Transverse colon (tissue), 4 donors: ENCODE measurements around the gene CDYL.

Experiments
- EP300 ChIP-seq: sonication (generic); formaldehyde crosslinking; IDR thresholded peaks from one replicate; pipeline ENCODE4 v1.6.1; 2017; ENCODE audit warnings: antibody characterized with exemption, low read depth
- POLR2AphosphoS5 ChIP-seq, 3 donors: sonication (generic); formaldehyde crosslinking; IDR thresholded peaks; one replicate each; pipeline ENCODE4 v1.6.1; 2016; ENCODE audit warnings: antibody characterized with exemption in 3 of 3
- TF ChIP-seq, protein P1 (sequence below), 5 experiments: fragments of 200-600 bp in 3 of 5; fragments of 450-650 bp in 2 of 5; sonication (generic) in 3 of 5; IDR thresholded peaks; 1 replicate in 2 of 5; 2 replicates in 3 of 5; pipeline ENCODE4 v1.5.1; 2016 to 2017; ENCODE audit warnings: antibody characterized with exemption in 5 of 5, inconsistent platforms in 3 of 5, mild to moderate bottlenecking in 2 of 5, moderate library complexity in 1 of 5

DNA sequence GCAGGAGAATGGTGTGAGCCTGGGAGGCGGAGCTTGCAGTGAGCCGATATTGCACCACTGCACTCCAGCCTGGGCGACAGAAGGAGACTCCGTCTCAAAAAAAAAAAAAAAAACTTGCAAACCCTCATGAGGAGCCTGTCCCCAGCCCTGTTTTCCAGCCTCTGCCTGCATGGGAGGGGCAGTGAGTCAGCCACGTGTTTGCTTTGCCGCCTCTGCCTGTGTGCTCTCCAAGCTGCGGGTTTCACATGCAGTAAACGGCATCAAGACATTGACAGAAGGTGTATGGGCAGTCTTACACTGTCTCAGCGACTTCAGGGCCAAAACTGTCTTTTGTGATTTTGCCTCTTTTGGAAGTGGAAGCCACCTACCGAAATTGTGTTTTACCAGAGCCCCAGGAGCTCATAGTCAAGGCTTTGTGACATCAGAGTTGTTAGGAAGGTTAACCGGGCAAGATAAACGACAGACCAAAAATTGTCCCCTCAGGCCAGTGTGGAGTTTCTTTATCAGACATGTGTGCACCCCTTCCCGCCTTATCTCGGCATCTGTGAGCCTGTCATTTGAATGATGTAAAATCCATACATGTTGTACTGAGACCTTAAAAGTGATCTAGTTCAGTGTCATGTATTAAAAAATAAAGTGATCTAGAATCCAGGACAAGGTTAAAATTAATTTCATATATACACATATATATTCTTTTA lies 174.8 kb downstream of the CDYL start:
- TF ChIP-seq, protein P1, sequence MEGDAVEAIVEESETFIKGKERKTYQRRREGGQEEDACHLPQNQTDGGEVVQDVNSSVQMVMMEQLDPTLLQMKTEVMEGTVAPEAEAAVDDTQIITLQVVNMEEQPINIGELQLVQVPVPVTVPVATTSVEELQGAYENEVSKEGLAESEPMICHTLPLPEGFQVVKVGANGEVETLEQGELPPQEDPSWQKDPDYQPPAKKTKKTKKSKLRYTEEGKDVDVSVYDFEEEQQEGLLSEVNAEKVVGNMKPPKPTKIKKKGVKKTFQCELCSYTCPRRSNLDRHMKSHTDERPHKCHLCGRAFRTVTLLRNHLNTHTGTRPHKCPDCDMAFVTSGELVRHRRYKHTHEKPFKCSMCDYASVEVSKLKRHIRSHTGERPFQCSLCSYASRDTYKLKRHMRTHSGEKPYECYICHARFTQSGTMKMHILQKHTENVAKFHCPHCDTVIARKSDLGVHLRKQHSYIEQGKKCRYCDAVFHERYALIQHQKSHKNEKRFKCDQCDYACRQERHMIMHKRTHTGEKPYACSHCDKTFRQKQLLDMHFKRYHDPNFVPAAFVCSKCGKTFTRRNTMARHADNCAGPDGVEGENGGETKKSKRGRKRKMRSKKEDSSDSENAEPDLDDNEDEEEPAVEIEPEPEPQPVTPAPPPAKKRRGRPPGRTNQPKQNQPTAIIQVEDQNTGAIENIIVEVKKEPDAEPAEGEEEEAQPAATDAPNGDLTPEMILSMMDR (IDR thresholded peaks at IDR 0.05): no peak
- TF ChIP-seq EP300 (no peak), POLR2AphosphoS5 (IDR thresholded peaks at IDR 0.05) (no peak)
